Stimulated activated CD8-positive, alpha-beta memory T cell treated with anti-CD3 and anti-CD28 coated beads, Interleukin-15, amount 100 ng/mL, for 24 hours (primary cell): ENCODE results near the gene PRPF38B.
"Not testable (repeated sequence)": the region's sequence is repeated elsewhere in the genome, so short reads cannot be mapped to it uniquely, and the experiment has no call there.

Experiments used
- DNase-seq: peaks from one replicate; pipeline ENCODE4 v3.0.0-alpha.2; 2020; ENCODE audit warnings: low read depth

Gene PRPF38B

GRCh38 chr1:108679586-108680213 lies 12.4 kb upstream of the PRPF38B start:
- DNase-seq: no peak

DNA sequence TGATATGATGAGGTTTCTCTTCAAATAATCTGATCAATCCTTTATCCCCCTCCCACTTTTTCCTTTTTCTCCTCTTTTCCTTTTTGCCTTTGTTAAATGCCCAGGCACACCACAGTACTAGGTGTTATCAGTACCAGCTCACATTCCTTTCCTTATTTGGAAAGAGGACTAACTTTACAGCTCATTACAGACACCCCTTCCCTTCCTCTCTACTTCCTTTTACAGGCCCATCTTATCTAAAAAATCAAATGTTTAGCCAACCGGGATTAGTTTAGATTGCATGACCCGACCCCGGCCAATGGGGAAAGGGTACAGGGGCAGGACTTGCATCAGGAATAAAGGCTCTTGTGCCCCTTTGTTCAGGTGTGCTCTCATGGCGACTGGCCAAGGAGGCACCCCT lies 10.4 kb upstream of the PRPF38B start:
- DNase-seq: not testable (repeated sequence)

- DNase-seq: no peak
These were observed 6.6 kb upstream of the PRPF38B start for GRCh38 chr1:108685529-108685928.

DNA sequence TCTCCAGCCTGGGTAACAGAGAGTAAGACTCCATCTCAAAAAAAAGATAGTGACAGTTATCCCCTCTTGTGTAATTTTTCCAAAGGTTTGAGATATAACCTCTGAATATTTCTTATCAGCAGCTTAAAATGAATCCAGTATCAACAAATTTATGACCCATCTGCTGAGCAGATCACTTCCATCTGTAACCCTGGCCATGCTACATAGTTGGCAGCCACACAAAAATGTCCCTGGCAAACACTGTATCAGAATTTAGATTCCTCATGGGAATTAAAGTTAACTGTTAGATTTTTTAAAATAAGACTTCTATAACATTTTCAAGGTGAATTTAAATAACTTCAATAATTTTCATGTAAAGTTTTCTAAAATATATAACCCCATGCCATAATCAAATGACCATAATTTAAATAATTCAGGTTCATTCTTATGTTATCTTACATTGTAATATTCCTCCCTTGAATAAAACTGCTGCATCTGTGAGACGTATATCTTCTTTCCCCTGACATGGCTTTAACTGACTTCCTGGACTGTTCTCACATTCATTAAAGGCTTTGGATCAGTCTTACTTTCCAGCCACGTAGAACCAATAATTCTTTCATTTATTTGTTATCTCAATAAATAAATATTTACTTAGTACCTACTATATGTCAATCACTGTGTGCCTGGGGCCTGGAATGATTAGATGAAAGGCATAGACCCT lies 5.3 kb upstream of the PRPF38B start:
- no peak for DNase-seq

GRCh38 chr1:108691128-108691941 lies 775 bp upstream of the PRPF38B start:
- DNase-seq: no peak

- peak; percentile 40 for DNase-seq
These were observed 880 bp downstream of the PRPF38B start for GRCh38 chr1:108692724-108693655.

- no peak for DNase-seq
These were observed 3.4 kb downstream of the PRPF38B start for GRCh38 chr1:108695535-108695934.

DNA sequence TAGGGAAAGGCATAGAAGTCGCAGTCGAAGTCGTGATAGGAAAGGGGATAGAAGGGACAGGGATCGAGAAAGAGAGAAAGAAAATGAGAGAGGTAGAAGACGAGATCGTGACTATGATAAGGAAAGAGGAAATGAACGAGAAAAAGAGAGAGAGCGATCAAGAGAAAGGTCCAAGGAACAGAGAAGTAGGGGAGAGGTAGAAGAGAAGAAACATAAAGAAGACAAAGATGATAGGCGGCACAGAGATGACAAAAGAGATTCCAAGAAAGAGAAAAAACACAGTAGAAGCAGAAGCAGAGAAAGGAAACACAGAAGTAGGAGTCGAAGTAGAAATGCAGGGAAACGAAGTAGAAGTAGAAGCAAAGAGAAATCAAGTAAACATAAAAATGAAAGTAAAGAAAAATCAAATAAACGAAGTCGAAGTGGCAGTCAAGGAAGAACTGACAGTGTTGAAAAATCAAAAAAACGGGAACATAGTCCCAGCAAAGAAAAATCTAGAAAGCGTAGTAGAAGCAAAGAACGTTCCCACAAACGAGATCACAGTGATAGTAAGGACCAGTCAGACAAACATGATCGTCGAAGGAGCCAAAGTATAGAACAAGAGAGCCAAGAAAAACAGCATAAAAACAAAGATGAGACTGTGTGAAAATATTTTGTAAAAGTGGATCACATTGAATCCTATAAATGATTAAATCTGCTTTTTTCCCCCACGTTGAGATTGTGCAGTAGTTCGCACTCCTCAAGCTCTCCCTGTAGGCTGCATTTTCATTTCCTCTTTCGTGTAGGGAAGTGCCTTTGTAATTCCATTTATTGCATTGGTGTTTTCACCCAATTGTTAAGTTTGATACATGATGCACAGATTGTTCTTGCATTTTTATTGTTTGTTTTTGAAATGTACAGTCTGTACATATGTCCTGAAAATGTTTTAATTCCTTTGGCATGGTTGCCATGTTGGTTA lies 7.5 kb downstream of the PRPF38B start:
- no peak for DNase-seq

GRCh38 chr1:108701176-108701849 lies 9.2 kb downstream of the PRPF38B start:
- no peak for DNase-seq

GRCh38 chr1:108702109-108702508 lies 10.0 kb downstream of the PRPF38B start:
- not testable (repeated sequence) for DNase-seq

- no peak for DNase-seq
These were observed 11.8 kb downstream of the PRPF38B start for GRCh38 chr1:108703939-108704338.

- no peak for DNase-seq
These were observed 12.4 kb downstream of the PRPF38B start for GRCh38 chr1:108704496-108704895.

DNA sequence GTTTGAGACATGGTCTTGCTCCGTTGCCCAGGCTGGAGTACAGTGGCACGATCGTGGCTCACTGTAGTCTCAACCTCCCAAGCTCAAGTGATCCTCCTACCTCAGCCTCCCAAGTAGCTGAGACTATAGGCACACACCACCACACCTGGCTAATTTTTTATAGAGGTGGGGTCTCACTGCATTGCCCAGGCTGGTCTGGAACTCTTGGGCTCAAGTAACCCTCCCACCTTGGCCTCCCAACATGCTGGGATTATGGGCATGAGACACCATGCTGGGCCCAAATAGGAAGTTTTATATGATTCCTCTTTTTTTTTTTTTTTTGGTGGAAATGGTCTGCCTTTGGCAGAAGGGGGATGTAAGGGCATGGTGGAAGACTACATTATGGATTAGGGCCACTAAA lies 14.5 kb downstream of the PRPF38B start:
- DNase-seq: no peak

GRCh38 chr1:108708691-108709660 lies 16.9 kb downstream of the PRPF38B start:
- no peak for DNase-seq

DNA sequence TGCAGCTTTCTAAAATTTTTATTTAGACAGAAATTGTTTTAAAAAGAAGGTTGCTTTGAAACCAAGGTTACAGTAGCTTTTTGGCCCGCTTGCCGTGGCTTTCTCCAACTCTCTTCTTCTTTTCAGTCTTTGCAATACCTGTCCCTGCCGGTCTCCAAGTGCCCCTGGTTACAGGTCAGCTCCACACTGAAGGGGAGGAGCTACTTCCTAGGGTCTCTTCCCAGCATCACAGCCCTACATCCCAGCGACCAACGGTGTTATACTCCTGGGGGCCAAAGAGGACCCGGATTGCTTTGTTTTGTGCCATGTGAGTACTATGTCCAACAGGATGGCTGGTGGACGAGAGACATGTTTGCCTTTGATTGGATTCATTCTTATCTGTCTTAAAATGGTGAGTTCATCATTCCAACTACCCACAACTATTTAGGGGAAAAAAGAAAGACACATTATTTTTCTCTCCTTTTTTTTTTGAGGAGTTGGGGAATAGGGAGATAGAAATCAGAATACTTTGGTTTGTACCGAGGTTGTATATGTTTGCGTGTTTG lies 20.6 kb downstream of the PRPF38B start, which contains the start of gene FNDC7:
Gene FNDC7, plus strand, starts transcription at position 303 of the 545 bp plus-strand sequence. Its CDS starts 26 bp downstream, at position 329.
- no peak for DNase-seq

GRCh38 chr1:108715932-108716331 lies 23.8 kb downstream of the PRPF38B start:
- DNase-seq: no peak

DNA sequence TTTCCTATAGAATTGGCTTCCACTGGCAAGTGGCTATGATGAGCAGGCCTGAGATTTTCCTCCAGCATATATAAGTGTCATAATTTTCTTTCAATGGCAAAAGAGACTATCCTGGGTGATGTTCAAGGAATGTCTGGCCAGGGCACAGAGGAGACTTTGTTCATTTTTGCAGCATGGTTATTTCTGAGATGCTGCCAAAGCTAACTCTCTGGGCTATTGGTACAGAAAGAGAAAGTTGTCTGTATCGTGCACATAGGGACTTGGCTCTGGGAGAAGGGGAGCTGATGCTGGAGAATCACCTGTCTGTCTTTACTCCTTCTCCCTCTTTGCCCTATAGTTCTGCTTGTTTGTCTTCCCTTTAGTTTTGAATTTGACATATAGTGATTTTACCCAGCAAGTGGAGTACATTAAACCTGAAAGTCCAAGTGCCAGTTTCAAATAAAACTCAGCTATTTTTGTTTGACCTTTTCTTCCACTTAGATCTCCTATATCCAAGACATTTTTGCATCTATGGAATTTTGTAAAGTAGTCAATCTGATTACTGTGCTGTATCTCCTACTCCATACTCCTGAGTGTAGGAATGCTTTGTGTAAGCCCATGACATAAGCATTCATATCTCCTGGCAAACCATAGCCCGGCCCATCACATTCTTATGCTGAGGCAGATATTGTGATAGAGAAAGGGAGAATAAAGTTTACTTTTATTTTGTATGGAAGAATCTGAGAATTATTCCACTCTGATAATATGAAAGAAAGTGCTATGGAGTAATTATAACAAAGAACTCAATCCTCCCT lies 24.5 kb downstream of the PRPF38B start:
- no peak for DNase-seq
